GM23338 (cell line): ENCODE results near the gene USP17L13.
"Not testable (repeated sequence)": the region's sequence is repeated elsewhere in the genome, so short reads cannot be mapped to it uniquely, and the experiment has no call there.

Experiments
- CREB1 ChIP-seq: fragments of 250-450 bp; sonication (Bioruptor Pico); IDR thresholded peaks from 2 replicates; pipeline ENCODE4 v1.5.0; 2020; ENCODE audit warnings: low read depth, mild to moderate bottlenecking, moderate library complexity
- EZH2 ChIP-seq: fragments of 200-600 bp; sonication (generic); IDR thresholded peaks from one replicate; pipeline ENCODE4 v1.8.0; 2017; ENCODE audit warnings: antibody characterized with exemption, mild to moderate bottlenecking, low read depth; ENCODE audit not compliant: unreplicated experiment
- EZH2phosphoT487 ChIP-seq: fragments of 200-600 bp; sonication (generic); IDR thresholded peaks from one replicate; pipeline ENCODE4 v1.8.1; 2018; ENCODE audit warnings: antibody characterized with exemption; ENCODE audit not compliant: unreplicated experiment
- JUNB ChIP-seq: IDR thresholded peaks from one replicate; pipeline ENCODE4 v1.6.1; 2016; ENCODE audit warnings: antibody characterized with exemption; ENCODE audit not compliant: unreplicated experiment
- NANOG ChIP-seq: IDR thresholded peaks from 2 replicates; pipeline ENCODE4 v1.6.1; 2016; ENCODE audit warnings: antibody characterized with exemption, borderline replicate concordance
- POLR2AphosphoS5 ChIP-seq: IDR thresholded peaks from 2 replicates; pipeline ENCODE4 v1.6.1; 2016; ENCODE audit warnings: antibody characterized with exemption, low read depth
- ZNF114 ChIP-seq: fragments of 250-450 bp; sonication (Bioruptor Pico); IDR thresholded peaks from 2 replicates; pipeline ENCODE4 v1.5.0; 2020; ENCODE audit warnings: mild to moderate bottlenecking, moderate library complexity
- ZNF331 ChIP-seq: fragments of 250-450 bp; sonication (Bioruptor Pico); IDR thresholded peaks from 2 replicates; pipeline ENCODE4 v1.5.0; 2020; ENCODE audit warnings: low read depth, mild to moderate bottlenecking, moderate library complexity
- TF ChIP-seq, protein P1 (sequence below), 2 experiments: fragments of 200-600 bp in 1 of 2; sonication (generic) in 1 of 2; conservative IDR thresholded peaks; 2 replicates each; pipeline versions ENCODE4 v1.5.1 to v1.6.1; 2016 to 2017; ENCODE audit warnings: antibody characterized with exemption in 2 of 2, low read depth in 2 of 2, mild to moderate bottlenecking in 2 of 2, moderate library complexity in 1 of 2
- TF ChIP-seq, protein P2 (sequence below): IDR thresholded peaks from one replicate; pipeline ENCODE4 v1.6.1; 2018; ENCODE audit warnings: antibody characterized with exemption; ENCODE audit not compliant: unreplicated experiment
- TF ChIP-seq, protein P3 (sequence below): IDR thresholded peaks from 2 replicates; pipeline ENCODE4 v1.6.1; 2016; ENCODE audit warnings: antibody characterized with exemption

DNA sequence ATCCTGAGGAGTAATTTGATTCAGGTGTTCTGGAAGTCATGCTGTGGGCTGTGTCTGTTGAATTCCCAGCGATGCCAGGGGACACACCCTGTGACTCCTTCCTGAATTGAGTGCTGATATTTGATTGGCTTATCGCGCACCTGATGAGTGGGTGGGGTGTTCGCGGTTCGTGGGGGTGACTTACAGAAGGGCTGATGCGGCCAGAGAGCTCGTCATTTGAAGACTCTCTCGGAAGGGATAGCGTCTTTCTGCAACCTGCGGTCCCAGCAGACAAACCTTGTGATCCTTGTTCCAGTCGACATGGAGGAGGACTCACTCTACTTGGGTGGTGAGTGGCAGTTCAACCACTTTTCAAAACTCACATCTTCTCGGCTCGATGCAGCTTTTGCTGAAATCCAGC is at the start of gene USP17L13:
- TF ChIP-seq, protein P1, sequence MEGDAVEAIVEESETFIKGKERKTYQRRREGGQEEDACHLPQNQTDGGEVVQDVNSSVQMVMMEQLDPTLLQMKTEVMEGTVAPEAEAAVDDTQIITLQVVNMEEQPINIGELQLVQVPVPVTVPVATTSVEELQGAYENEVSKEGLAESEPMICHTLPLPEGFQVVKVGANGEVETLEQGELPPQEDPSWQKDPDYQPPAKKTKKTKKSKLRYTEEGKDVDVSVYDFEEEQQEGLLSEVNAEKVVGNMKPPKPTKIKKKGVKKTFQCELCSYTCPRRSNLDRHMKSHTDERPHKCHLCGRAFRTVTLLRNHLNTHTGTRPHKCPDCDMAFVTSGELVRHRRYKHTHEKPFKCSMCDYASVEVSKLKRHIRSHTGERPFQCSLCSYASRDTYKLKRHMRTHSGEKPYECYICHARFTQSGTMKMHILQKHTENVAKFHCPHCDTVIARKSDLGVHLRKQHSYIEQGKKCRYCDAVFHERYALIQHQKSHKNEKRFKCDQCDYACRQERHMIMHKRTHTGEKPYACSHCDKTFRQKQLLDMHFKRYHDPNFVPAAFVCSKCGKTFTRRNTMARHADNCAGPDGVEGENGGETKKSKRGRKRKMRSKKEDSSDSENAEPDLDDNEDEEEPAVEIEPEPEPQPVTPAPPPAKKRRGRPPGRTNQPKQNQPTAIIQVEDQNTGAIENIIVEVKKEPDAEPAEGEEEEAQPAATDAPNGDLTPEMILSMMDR (conservative IDR thresholded peaks at IDR 0.05; ENCODE audit: low read depth in 2 of 2) = not testable (repeated sequence)
- TF ChIP-seq EZH2; CREB1 (CRISPR knock-in tag); ZNF331 (CRISPR knock-in tag); ZNF114; POLR2AphosphoS5; EZH2phosphoT487; JUNB; NANOG: not testable (repeated sequence)
- TF ChIP-seq, protein P2, sequence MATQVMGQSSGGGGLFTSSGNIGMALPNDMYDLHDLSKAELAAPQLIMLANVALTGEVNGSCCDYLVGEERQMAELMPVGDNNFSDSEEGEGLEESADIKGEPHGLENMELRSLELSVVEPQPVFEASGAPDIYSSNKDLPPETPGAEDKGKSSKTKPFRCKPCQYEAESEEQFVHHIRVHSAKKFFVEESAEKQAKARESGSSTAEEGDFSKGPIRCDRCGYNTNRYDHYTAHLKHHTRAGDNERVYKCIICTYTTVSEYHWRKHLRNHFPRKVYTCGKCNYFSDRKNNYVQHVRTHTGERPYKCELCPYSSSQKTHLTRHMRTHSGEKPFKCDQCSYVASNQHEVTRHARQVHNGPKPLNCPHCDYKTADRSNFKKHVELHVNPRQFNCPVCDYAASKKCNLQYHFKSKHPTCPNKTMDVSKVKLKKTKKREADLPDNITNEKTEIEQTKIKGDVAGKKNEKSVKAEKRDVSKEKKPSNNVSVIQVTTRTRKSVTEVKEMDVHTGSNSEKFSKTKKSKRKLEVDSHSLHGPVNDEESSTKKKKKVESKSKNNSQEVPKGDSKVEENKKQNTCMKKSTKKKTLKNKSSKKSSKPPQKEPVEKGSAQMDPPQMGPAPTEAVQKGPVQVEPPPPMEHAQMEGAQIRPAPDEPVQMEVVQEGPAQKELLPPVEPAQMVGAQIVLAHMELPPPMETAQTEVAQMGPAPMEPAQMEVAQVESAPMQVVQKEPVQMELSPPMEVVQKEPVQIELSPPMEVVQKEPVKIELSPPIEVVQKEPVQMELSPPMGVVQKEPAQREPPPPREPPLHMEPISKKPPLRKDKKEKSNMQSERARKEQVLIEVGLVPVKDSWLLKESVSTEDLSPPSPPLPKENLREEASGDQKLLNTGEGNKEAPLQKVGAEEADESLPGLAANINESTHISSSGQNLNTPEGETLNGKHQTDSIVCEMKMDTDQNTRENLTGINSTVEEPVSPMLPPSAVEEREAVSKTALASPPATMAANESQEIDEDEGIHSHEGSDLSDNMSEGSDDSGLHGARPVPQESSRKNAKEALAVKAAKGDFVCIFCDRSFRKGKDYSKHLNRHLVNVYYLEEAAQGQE = not testable (repeated sequence)
- TF ChIP-seq, protein P3, sequence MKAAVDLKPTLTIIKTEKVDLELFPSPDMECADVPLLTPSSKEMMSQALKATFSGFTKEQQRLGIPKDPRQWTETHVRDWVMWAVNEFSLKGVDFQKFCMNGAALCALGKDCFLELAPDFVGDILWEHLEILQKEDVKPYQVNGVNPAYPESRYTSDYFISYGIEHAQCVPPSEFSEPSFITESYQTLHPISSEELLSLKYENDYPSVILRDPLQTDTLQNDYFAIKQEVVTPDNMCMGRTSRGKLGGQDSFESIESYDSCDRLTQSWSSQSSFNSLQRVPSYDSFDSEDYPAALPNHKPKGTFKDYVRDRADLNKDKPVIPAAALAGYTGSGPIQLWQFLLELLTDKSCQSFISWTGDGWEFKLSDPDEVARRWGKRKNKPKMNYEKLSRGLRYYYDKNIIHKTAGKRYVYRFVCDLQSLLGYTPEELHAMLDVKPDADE = not testable (repeated sequence)
